Measurements from ENCODE around the gene S100A7A.
"Not testable (repeated sequence)": the region's sequence is repeated elsewhere in the genome, so short reads cannot be mapped to it uniquely, and the experiment has no call there.

S100A7A gene

DNA sequence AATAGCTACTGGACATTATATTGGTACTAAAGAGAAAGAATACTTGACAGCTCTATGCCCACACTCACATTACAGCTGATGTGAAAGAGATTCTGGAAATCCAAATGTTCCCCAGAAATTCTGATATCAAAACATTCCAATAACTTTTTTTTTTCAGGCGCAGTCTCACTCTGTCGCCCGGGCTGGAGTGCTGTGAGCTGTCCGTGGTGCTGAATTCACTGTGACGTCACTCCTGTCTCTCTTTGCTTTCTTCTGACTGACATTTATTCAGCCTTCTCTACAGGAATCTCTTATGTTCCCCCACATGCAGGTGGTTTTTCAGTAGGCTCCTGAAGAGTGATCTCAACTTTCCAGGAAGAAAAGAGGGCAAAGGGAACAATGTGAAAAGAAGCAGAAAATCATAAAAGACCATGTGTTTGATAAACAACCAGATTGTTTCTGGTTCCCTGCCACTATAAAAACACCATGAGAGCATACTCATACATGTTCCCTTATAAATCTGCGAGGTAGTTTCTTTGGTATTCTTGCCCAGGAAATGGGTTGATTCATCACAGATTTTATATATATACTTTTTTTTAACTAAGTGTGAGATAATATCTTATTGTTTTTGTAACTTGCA, 6.2 kb downstream of the S100A7A start:
- DNase-seq (ENCODE audit: low read depth) = no peak

DNA sequence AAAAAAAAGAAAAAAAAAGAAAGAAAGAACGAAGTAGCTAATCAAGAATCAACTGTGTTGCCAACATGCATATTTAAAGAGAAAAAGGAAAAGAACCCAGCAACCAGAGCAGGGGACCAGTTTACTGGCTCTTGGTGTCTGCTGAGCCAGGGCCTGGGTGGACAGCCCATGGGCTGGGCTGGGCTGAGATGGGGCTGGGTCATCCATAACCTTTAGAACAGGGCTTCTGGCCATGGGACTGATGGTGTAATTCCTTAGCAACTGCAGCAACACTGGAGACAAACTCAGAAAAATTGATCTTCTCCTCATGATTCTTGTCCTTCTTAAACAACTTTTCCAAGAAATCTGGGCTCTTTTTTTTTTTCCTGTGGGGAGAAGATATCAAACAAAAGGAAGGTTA, 10.5 kb downstream of the S100A7A start:
- no peak for DNase-seq (ENCODE audit: low read depth)

DNA sequence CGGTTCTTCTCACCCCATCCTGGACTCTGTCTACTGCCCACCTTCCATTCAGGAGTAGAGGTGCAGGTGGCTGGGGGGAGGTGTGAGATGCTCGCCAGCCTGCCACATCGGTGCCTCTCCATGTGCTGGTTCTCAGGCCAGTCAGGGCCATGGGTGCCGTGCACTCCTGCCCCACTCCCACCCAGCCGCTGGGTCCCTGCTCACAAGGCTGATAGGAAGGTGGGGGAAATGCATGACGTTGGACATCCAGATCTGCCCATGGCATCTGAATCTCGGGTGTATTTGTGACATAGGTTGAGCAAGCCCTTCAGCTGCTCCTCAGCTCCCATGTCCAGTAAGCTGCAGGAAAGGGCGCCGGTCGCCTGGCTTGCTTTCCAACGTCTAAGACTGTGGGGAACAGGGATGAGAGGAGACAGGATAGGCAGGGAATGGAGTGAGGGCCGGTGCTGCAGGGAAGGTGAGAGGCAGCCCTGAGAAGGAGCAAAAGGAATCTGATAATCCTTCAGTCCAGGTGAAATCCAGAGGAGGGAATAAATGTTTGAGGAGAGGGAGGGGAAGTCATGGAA, 11.8 kb downstream of the S100A7A start:
- no peak for DNase-seq (ENCODE audit: low read depth)

GRCh38 chr1:153428791-153429190, 12.5 kb downstream of the S100A7A start:
- DNase-seq (ENCODE audit: low read depth) = no peak

DNA sequence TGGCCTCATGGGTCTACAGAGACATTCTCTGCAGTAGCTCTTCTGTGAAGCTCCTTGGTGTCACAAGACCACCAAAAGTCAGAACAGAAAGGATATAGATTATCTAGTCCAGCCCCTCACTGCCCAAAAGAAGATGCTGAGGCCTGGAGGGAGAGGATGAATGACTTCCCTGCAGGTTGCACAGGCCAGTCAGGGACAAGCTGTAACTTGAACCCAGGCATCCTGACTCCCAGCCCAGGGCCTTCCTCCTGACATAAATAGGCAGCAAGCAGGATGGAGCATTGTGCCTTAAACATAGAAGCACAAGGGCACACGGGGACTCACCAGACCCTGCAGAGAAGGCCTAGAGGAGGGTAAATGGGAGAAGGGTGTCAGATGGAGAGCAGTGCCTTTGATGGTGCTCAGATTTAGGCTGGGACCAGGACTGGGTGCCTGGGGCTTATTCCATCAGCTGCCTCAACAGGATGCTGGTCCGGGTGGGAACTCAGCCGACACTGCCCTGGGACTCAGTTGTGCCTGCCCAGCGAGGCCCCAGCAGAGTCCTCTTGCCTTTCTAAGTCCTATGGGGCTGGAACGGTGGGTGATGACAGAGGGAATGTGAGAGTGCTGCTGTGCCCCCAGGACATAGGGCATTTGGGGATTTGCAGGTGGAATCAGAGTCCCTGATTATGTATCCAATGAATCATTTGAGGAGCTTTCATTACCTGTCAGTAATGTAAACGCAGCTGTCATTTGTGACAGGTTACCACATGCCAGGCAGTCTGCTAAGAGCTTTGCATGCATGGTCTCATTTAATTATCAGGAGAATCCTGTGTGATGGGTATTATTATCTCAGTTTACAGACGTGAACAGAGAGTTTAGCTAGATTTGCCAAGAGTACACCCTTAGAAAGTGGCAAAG, 13.2 kb downstream of the S100A7A start:
- no peak for DNase-seq (ENCODE audit: low read depth)

- no peak for DNase-seq (ENCODE audit: low read depth)
Measured at GRCh38 chr1:153430166-153430553, 13.8 kb downstream of the S100A7A start.

GRCh38 chr1:153430561-153430960, 14.2 kb downstream of the S100A7A start:
- DNase-seq (ENCODE audit: low read depth) = no peak

GRCh38 chr1:153431002-153431401, 14.7 kb downstream of the S100A7A start:
- no peak for DNase-seq (ENCODE audit: low read depth)

DNA sequence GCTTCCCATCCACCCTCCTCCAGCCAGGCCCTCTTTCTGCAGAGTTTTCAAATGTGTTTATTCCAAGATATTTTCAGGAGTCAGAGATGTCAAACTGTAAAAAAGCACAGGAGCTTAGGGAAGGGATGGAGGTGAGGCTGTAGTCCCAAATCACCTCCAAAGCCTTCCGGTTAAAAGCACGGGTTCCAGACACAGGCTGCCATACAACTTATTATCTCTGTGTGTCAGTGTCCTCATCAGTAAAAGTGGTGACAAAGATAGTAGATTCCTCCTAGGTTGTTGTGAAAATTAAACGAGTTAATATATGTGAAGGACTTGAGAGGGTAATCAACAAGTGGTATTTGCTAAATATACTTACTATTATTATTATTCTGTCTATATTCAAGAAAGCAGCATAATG, 15.1 kb downstream of the S100A7A start:
- no peak for DNase-seq (ENCODE audit: low read depth)

DNA sequence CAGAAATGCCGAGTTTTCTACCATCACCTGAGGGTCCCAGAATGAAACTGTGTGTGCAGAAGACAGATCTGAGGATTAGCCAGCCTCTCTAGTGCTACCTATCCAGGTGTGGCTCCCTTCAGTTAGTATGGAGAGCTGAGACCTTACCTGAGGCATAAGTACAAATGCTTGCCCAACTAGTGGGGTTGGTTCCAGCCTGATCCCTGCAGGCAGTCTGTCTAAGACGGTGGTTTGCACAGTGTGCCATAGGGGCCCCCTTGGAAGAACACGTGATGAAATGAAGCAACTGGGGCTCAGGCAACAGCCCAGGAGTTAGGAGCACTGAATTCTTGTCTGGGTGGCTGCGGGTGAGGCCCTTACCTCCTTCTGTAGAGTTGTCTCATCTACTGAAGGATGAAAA, 15.6 kb downstream of the S100A7A start:
- DNase-seq (ENCODE audit: low read depth) = no peak

- DNase-seq (ENCODE audit: low read depth) = no peak
Measured at GRCh38 chr1:153432874-153433681, 16.8 kb downstream of the S100A7A start.

DNA sequence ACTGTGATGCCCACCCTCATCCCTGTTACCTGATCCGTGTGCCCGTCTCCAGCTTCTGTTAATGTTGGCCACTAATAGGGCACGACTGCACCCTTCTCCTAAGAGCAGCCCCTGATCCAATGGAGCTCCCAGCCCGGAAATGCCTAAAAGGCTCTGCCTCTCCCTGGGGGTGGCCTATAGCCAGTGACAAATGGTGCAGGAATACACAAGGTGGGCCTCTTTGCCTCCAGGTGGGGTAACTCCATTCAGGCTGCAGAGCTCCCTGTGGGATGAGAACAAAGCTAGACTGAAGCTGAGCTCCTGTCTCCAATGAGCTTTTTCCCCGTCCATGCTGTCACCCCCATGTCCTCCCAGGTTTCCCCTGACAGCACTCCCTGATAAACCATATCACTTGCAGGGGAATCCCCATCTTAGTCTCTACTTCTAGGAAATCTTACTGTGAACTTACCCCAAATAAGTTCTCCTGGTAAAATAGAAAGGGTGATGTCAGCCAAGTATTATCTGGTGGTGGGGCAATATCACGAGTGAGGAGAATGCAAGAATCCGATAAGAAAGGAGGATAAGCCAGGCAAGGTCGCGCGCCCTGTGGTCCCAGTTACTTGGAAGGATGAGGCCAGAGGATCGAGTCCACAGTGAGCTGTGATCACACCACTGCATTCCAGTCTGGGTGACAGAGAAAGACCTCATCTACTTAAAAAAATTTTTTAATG, 18.6 kb downstream of the S100A7A start:
- no peak for DNase-seq (ENCODE audit: low read depth)

GRCh38 chr1:153437236-153437635, 20.9 kb downstream of the S100A7A start:
- DNase-seq (ENCODE audit: low read depth) = no peak

GRCh38 chr1:153438599-153438998, 22.3 kb downstream of the S100A7A start:
- no peak for DNase-seq (ENCODE audit: low read depth)

GRCh38 chr1:153439273-153439672, 23.0 kb downstream of the S100A7A start:
- no peak for DNase-seq (ENCODE audit: low read depth)

GRCh38 chr1:153441238-153441755, 25.0 kb downstream of the S100A7A start:
- no peak for DNase-seq (ENCODE audit: low read depth)

DNA sequence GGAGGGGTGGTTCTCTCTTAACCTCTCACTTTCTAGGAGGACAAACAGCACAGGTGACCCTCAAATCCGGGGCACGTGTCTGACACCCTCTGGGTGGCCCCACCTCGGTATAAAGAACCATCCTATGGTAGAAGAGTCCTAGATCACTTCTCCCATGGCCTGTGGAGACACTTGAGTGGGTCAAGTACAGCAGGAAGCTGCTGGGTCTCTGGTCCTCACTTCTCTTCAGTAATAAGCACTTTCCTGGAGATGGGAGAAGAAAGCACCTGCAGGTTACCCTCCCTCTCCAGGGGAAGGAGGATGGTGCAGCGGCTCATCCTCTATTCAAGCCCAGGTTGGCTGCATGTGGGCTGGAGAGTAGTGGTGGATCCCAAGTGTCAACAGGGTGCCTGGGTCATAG, 27.2 kb downstream of the S100A7A start:
- no peak for DNase-seq (ENCODE audit: low read depth)

DNA sequence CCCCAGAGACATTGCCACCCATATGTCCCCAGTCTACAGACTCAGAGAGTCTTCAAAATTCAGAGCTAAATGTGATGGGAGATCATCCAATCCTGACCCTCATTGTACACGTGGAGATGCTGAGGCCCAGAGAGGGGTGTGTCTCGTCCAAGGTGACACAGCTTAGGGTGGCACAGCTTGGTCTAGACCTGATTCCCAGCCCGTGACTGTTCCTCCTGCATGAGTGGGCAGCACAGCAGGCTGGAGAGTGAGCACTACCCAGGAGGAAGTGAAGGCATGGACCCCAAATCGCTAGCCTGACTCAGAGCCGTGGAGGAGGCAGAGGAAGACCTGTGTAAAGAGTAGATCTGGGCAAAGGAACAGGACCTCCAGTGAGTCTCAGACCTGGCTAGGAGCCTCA, 27.8 kb downstream of the S100A7A start:
- no peak for DNase-seq (ENCODE audit: low read depth)

DNA sequence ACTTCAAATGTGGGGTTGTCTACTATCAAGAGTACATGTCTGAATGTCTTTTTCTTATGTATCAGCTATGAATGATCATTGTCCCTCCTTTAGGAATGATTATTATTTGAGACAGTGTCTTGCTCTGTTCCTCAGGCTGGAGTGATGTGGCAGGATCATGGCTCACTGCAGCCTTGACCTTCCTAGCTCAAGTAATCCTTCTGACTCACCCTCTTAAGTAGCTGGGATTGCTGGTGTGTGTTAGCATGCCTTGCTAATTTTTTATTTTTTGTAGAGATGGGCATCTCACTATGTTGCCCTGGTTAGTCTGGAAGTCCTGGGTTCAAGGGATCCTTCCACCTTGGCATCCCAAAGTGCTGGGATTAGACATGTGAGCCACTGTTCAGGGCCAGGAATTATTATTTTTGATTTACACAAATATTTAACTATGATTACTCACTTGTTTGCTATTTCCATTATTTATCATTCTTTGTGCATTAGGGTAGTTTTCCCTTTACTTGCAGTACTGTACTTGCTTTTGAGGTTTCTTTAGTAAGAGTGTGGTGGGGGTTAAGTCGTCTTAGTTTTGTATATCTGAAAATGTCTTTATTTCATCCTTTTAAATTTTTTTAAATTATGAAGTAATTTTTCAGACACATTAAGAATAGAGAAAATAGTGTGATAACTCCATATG, 31.3 kb downstream of the S100A7A start:
- DNase-seq (ENCODE audit: low read depth) = peak; percentile 45

- not testable (repeated sequence) for DNase-seq (ENCODE audit: low read depth)
Measured at GRCh38 chr1:153448851-153449250, 32.5 kb downstream of the S100A7A start.

- no peak for DNase-seq (ENCODE audit: low read depth)
Measured at GRCh38 chr1:153456396-153456795, 40.1 kb downstream of the S100A7A start.

Data from GM04503 (cell line).